Hepatocyte (in vitro differentiated cells): ENCODE data around the gene PPP1R3C. TPM values are rescaled to one million over a fixed set of nuclear protein-coding genes. Genes with fewer than 3 reads are reported as not detected.
A peak's percentile ranks its signal among the peaks of the same experiment; 100 is the strongest.

Source experiments
- DNase-seq: peaks from one replicate; pipeline ENCODE4 v3.0.0-alpha.2; 2016; ENCODE audit warnings: low spot score
- H2AFZ ChIP-seq: fragments of 200-600 bp; sonication (generic); 2 replicates; pipeline ENCODE4 v1.6.0; 2016; ENCODE audit warnings: antibody characterized with exemption, mild to moderate bottlenecking
- H3K27ac ChIP-seq: fragments of 200-600 bp; sonication (generic); 2 replicates; pipeline ENCODE4 v1.5.1; 2016; ENCODE audit warnings: mild to moderate bottlenecking
- H3K27me3 ChIP-seq: fragments of 200-600 bp; sonication (generic); 2 replicates; pipeline ENCODE4 v1.6.1; 2016
- H3K36me3 ChIP-seq: fragments of 200-600 bp; sonication (generic); replicated peaks from 2 replicates; pipeline ENCODE4 v1.5.1; 2016; ENCODE audit warnings: low read depth; ENCODE audit not compliant: insufficient read depth
- H3K4me1 ChIP-seq: fragments of 200-600 bp; sonication (generic); 2 replicates; pipeline ENCODE4 v1.5.1; 2016; ENCODE audit warnings: mild to moderate bottlenecking, moderate library complexity; ENCODE audit not compliant: insufficient read depth
- H3K4me2 ChIP-seq: fragments of 200-600 bp; sonication (generic); 2 replicates; pipeline ENCODE4 v1.6.0; 2016
- H3K4me3 ChIP-seq: fragments of 200-600 bp; sonication (generic); 2 replicates; pipeline ENCODE4 v1.5.1; 2016; ENCODE audit warnings: mild to moderate bottlenecking
- H3K79me2 ChIP-seq: fragments of 200-600 bp; sonication (generic); 2 replicates; pipeline ENCODE4 v1.6.0; 2017; ENCODE audit warnings: mild to moderate bottlenecking
- H3K9me2 ChIP-seq: fragments of 200-600 bp; sonication (generic); replicated peaks from 2 replicates; pipeline ENCODE4 v1.6.0; 2017; ENCODE audit warnings: mild to moderate bottlenecking; ENCODE audit not compliant: insufficient read depth
- H3K9me3 ChIP-seq: fragments of 200-600 bp; sonication (generic); 2 replicates; pipeline ENCODE4 v1.5.1; 2016; ENCODE audit warnings: low read depth, mild to moderate bottlenecking
- H4K20me1 ChIP-seq: fragments of 200-600 bp; sonication (generic); 2 replicates; pipeline ENCODE4 v1.6.0; 2016; ENCODE audit warnings: mild to moderate bottlenecking; ENCODE audit not compliant: insufficient read depth, poor library complexity, severe bottlenecking
- CTCF ChIP-seq: fragments of 200-600 bp; sonication (generic); IDR thresholded peaks from 2 replicates; pipeline ENCODE4 v1.5.1; 2016; ENCODE audit warnings: antibody characterized with exemption, mild to moderate bottlenecking; ENCODE audit not compliant: poor library complexity
- EZH2 ChIP-seq: fragments of 200-600 bp; sonication (generic); IDR thresholded peaks from 2 replicates; pipeline ENCODE4 v1.6.1; 2016; ENCODE audit warnings: antibody characterized with exemption, mild to moderate bottlenecking, borderline replicate concordance
- EZH2phosphoT487 ChIP-seq: fragments of 200-600 bp; sonication (generic); IDR thresholded peaks from one replicate; pipeline ENCODE4 v1.6.1; 2018; ENCODE audit warnings: antibody characterized with exemption, mild to moderate bottlenecking, low read depth, moderate library complexity; ENCODE audit not compliant: unreplicated experiment, severe bottlenecking
- WGBS: methylation state at CpG from one replicate; pipeline ENCODE4 v1.1.6; 2016; ENCODE audit warnings: low lambda C conversion rate; ENCODE audit errors: missing lambda C conversion rate; 5-methylcytosine and 5-hydroxymethylcytosine counted together
- polyA plus RNA-seq: library from polyadenylated mRNA; unstranded; fragments of >200 nt; fragmentation: Nextera tagmentation; extraction: Ambion mirVana; gene quantifications from 2 replicates; pipeline ENCODE4 v1.2.1, GENCODE V29; 2016
- total RNA-seq: library from RNA; depleted of rRNA; stranded (reverse); fragments of >200 nt; gene quantifications from 2 replicates; pipeline ENCODE4 v1.2.3, GENCODE V29; 2014

Gene PPP1R3C
- total and polyA plus RNA-seq, 2 experiments from 2014 or later = 20.2 to 45.0 TPM

DNA sequence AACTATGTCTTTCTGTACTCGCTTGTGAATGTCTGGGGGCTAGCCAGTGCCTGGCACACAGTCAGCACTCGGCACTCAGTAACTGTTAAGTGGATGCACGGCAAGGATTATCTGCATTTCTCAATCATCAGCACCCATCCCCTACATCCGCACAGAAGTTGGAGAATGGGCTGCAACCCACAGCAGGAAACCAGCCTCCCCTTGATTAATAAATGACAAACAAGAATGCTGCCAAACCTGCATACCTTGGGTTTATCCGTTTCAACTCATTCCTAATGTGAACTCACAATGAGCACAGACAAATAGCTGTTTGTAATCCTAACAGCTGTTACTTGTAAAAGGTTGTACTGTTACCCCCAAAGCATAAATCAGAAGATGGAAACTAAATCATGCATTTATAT, 28.9 kb downstream of the PPP1R3C start:
- Histone ChIP-seq H3K36me3 (no peaks in the 10 kb centered on the region), H3K4me3 (no peak overlapping the region), H3K27me3 (no peaks in the 10 kb centered on the region), H3K9me3 (no peaks in the 10 kb centered on the region), H3K9me2 (no peaks in the 10 kb centered on the region), H3K27ac (peak overlapping the region; percentile 76), H2AFZ (no peak overlapping the region), H3K79me2 (no peaks in the 10 kb centered on the region), H3K4me2 (no peak overlapping the region), H4K20me1 (no peaks in the 10 kb centered on the region), H3K4me1 (peaks cover 30% of the 10 kb centered on the region)
- DNase-seq = peak; percentile 25
- TF ChIP-seq EZH2 = no peak
- TF ChIP-seq EZH2phosphoT487 = no peak
- TF ChIP-seq CTCF = no peak
- WGBS = 53% methylated on average over 5 of the region's 5 CpGs

- TF ChIP-seq CTCF = no peak
- no peak for TF ChIP-seq EZH2phosphoT487
- TF ChIP-seq EZH2 = no peak
- no peaks in the 10 kb centered on the region for H3K27me3 ChIP-seq
- H3K27ac ChIP-seq = peak overlapping the region; percentile 76
- 76% methylated on average over 4 of the region's 4 CpGs for WGBS
- H3K4me1 ChIP-seq = peaks cover 29% of the 10 kb centered on the region
- H3K79me2 ChIP-seq = no peaks in the 10 kb centered on the region
- H3K9me2 ChIP-seq = no peaks in the 10 kb centered on the region
- H3K4me2 ChIP-seq = no peak overlapping the region
- H3K36me3 ChIP-seq = no peaks in the 10 kb centered on the region
- no peaks in the 10 kb centered on the region for H4K20me1 ChIP-seq
- no peak overlapping the region for H2AFZ ChIP-seq
- H3K4me3 ChIP-seq = no peak overlapping the region
- H3K9me3 ChIP-seq = no peaks in the 10 kb centered on the region
- DNase-seq = no peak
Observed at GRCh38 chr10:91602868-91603568, 29.9 kb downstream of the PPP1R3C start.

GRCh38 chr10:91602449-91602848, 30.4 kb downstream of the PPP1R3C start:
- 88% methylated on average over 3 of the region's 3 CpGs for WGBS

More at GRCh38 chr10:91602449-91602848, 30.4 kb downstream of the PPP1R3C start:
- no peaks in the 10 kb centered on the region for H3K27me3 ChIP-seq
- no peaks in the 10 kb centered on the region for H4K20me1 ChIP-seq
- H3K4me2 ChIP-seq = no peak overlapping the region
- no peak overlapping the region for H2AFZ ChIP-seq
- DNase-seq = no peak
- H3K9me2 ChIP-seq = no peaks in the 10 kb centered on the region
- H3K9me3 ChIP-seq = no peaks in the 10 kb centered on the region
- peaks cover 29% of the 10 kb centered on the region for H3K4me1 ChIP-seq
- no peak overlapping the region for H3K27ac ChIP-seq
- H3K4me3 ChIP-seq = no peak overlapping the region
- no peak for TF ChIP-seq EZH2
- TF ChIP-seq CTCF = no peak
- no peak for TF ChIP-seq EZH2phosphoT487
- H3K36me3 ChIP-seq = no peaks in the 10 kb centered on the region
- no peaks in the 10 kb centered on the region for H3K79me2 ChIP-seq
